Osteocyte (in vitro differentiated cells): ENCODE measurements around the gene LRRFIP1. TPM values are rescaled to one million over a fixed set of nuclear protein-coding genes. Genes with fewer than 3 reads are reported as not detected.

Experiments
- DNase-seq: peaks from one replicate; pipeline ENCODE4 v3.0.0; 2021; ENCODE audit warnings: mixed read lengths; ENCODE audit not compliant: unreplicated experiment; ENCODE audit errors: extremely low spot score
- H3K27ac Mint-ChIP-seq: one replicate; pipeline ENCODE4 v1.8.0; 2021; ENCODE audit warnings: mild to moderate bottlenecking, mixed read lengths; ENCODE audit not compliant: unreplicated experiment
- H3K27me3 Mint-ChIP-seq: one replicate; pipeline ENCODE4 v1.8.0; 2021; ENCODE audit warnings: mixed read lengths; ENCODE audit not compliant: unreplicated experiment
- H3K36me3 Mint-ChIP-seq: one replicate; pipeline ENCODE4 v1.8.0; 2021; ENCODE audit warnings: mixed read lengths; ENCODE audit not compliant: unreplicated experiment
- H3K4me1 Mint-ChIP-seq: one replicate; pipeline ENCODE4 v1.8.0; 2021; ENCODE audit warnings: mixed read lengths; ENCODE audit not compliant: unreplicated experiment
- H3K4me3 Mint-ChIP-seq: one replicate; pipeline ENCODE4 v1.8.0; 2021; ENCODE audit warnings: mild to moderate bottlenecking, moderate library complexity, mixed read lengths; ENCODE audit not compliant: unreplicated experiment
- H3K9me3 Mint-ChIP-seq: one replicate; pipeline ENCODE4 v1.8.0; 2021; ENCODE audit warnings: mixed read lengths; ENCODE audit not compliant: unreplicated experiment
- total RNA-seq: library from RNA; stranded (reverse); gene quantifications from 2 replicates; pipeline ENCODE4 v1.2.1, GENCODE V29; 2021
- TF ChIP-seq, protein P1 (sequence below): fragments of 200-600 bp; sonication (generic); IDR thresholded peaks from 2 replicates; pipeline ENCODE4 v1.5.0; 2021; ENCODE audit warnings: antibody characterized with exemption, mild to moderate bottlenecking, moderate library complexity

LRRFIP1 gene
- total RNA-seq, 1 donor from 2014 or later, result 79.9 TPM

DNA sequence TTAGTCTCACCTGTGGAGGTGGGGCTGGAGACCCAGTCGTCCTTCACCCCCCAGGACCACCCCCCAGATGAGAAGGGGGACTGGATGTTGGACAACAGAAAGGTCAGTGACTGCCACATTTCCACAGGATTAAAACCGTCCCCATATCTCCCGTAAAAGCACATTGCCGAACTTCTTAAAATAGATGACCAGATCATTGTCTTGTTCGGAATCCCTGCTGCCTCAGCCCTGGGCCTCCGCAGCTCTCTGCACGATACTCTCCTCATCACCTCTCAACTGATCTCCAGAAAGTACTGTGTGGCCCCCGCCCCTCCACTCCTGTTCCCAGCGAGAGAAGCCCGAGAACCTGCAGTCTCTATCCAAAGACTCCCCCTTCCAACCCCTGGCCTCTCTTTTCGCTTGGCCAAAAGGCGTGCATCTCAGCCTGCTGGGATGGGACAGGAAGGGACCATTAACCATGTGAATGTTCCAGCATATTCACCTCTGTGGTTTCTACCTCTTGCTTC lies 13.2 kb downstream of the LRRFIP1 start:
- no peak overlapping the region for H3K27ac Mint-ChIP-seq
- no peaks in the 10 kb centered on the region for H3K27me3 Mint-ChIP-seq
- no peak overlapping the region for H3K4me3 Mint-ChIP-seq
- H3K4me1 Mint-ChIP-seq, result peaks cover 16% of the 10 kb centered on the region
- H3K9me3 Mint-ChIP-seq, result no peaks in the 10 kb centered on the region
- TF ChIP-seq, protein P1, sequence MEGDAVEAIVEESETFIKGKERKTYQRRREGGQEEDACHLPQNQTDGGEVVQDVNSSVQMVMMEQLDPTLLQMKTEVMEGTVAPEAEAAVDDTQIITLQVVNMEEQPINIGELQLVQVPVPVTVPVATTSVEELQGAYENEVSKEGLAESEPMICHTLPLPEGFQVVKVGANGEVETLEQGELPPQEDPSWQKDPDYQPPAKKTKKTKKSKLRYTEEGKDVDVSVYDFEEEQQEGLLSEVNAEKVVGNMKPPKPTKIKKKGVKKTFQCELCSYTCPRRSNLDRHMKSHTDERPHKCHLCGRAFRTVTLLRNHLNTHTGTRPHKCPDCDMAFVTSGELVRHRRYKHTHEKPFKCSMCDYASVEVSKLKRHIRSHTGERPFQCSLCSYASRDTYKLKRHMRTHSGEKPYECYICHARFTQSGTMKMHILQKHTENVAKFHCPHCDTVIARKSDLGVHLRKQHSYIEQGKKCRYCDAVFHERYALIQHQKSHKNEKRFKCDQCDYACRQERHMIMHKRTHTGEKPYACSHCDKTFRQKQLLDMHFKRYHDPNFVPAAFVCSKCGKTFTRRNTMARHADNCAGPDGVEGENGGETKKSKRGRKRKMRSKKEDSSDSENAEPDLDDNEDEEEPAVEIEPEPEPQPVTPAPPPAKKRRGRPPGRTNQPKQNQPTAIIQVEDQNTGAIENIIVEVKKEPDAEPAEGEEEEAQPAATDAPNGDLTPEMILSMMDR, result no peak
- H3K36me3 Mint-ChIP-seq, result peaks cover 18% of the 10 kb centered on the region
- DNase-seq, result no peak

DNA sequence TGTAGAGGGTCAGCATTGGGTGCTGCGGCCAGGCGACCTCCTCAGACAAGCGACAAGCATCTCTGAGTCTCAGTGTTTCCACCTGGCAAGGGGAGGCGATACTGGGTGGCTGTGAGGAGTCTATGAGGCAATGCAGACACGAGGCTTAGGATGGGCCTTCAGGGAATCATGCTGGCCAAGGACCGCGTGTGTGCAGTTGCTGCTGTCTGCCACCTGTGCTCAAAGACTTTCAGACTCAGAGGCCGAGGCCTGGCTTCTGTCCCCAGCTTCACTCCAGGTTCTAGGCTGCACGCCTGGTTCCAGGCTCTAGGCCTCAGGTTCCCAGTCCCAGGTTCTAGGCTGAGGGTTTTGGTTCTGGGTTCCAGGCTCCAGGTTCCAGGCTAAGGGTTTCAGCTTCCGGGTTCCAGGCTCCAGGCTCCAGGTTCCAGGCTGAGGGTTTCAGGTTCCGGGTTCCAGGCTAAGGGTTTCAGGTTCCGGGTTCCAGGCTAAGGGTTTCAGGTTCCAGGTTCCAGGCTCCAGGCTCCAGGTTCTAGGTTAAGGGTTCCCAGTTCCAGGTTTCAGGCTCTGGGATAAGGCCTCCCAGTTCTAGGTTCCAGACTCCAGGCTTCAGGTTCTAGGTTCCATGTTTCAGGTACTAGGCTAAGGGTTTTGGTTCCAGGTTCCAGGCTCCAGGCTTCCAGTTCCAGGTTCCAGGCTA lies 14.8 kb downstream of the LRRFIP1 start:
- H3K9me3 Mint-ChIP-seq, result no peaks in the 10 kb centered on the region
- no peak overlapping the region for H3K4me3 Mint-ChIP-seq
- no peak for DNase-seq
- no peaks in the 10 kb centered on the region for H3K27me3 Mint-ChIP-seq
- TF ChIP-seq, protein P1, result no peak
- H3K36me3 Mint-ChIP-seq, result peaks cover 12% of the 10 kb centered on the region
- peaks cover 16% of the 10 kb centered on the region for H3K4me1 Mint-ChIP-seq
- H3K27ac Mint-ChIP-seq, result no peak overlapping the region

DNA sequence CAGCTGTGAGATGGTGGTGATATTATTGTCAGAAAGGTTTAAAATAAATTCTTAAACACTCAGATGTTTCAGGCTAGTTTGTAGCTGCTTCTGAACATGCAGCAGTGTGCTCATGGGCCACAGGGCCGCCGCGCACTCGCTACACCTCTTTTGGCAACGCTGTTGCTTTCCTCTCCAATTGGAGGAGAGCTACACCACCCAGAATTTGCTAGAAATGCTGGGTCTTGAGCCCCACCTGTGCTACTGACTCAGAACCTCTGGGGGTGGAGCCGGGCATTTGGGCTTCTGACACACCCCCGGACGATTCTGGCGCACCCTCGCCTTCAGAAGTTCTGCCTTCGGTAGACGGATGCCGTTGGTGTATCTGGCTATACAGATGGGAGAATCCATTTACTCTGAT lies 15.7 kb downstream of the LRRFIP1 start:
- no peak overlapping the region for H3K4me3 Mint-ChIP-seq
- peaks cover 17% of the 10 kb centered on the region for H3K4me1 Mint-ChIP-seq
- H3K27me3 Mint-ChIP-seq, result no peaks in the 10 kb centered on the region
- H3K27ac Mint-ChIP-seq, result no peak overlapping the region
- TF ChIP-seq, protein P1, result no peak
- H3K9me3 Mint-ChIP-seq, result no peaks in the 10 kb centered on the region
- H3K36me3 Mint-ChIP-seq, result peaks cover 13% of the 10 kb centered on the region
- no peak for DNase-seq

DNA sequence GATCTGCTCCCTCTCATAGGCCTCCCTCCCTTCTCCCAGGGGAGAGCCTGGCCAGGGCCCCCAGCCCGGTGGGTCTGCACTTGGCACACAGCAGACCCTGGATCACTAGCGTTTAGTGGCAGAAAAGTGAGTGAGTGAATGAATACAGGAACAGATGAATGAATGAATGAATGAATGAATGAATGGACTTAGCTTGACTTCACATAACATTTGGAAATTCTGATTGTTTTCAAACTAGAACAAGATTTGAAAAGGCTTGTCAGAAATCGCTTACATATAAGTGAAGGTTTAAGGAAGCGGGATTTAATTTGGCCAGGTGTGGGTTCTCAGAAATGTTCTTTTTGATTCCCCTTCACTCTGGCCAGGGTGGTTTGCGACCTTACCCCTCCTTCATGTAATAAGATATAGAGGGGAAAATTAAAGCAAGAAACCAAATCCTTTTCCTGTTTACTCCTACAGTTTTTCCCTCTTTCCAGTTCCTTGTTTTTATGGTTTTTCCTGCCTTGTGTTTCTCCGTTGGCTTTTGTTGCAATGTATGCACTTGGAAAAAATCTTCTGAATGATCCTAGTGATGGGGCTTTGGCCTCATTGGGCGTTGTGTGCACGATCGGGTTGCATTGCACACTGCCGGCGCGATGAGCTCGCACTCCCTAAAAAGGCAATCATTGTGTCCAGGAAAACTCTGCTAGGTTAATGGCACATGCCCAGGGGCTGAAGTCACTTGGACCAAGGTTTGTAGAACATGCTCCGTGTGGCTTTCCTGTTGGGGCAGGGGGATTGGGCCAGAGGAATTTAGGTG lies 16.4 kb downstream of the LRRFIP1 start:
- DNase-seq, result peak; percentile 1
- H3K36me3 Mint-ChIP-seq, result peaks cover 13% of the 10 kb centered on the region
- peaks cover 11% of the 10 kb centered on the region for H3K4me1 Mint-ChIP-seq
- no peaks in the 10 kb centered on the region for H3K27me3 Mint-ChIP-seq
- H3K9me3 Mint-ChIP-seq, result no peaks in the 10 kb centered on the region
- H3K4me3 Mint-ChIP-seq, result no peak overlapping the region
- H3K27ac Mint-ChIP-seq, result no peak overlapping the region
- TF ChIP-seq, protein P1, result no peak

DNA sequence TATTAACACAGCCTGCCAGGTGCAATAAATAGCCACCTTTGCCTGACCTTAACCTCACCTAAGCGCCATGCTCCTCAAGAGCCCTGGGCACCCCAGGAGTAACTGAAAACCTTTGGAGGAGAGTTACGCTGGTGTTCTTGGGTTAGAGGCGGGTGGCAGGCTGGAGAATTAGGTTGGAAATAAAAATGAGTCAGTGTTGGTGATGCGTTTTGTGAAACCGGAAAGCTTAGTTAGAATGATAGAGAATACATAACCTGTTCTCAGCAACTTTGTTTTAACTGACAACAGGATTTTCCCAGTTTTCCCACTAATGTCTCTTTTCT lies 17.0 kb downstream of the LRRFIP1 start:
- peaks cover 13% of the 10 kb centered on the region for H3K36me3 Mint-ChIP-seq

More for the DNA sequence above, 17.0 kb downstream of the LRRFIP1 start:
- Mint-ChIP-seq H3K27ac (no peak overlapping the region), H3K27me3 (no peaks in the 10 kb centered on the region), H3K4me1 (peaks cover 7% of the 10 kb centered on the region), H3K9me3 (no peaks in the 10 kb centered on the region), H3K4me3 (no peak overlapping the region)
- no peak for DNase-seq
- TF ChIP-seq, protein P1, result no peak
